WTC11 (cell line): Measurements from ENCODE around the gene MEGF9. TPM values are rescaled to one million over a fixed set of nuclear protein-coding genes. Genes with fewer than 3 reads are reported as not detected.

Experiments
- ATAC-seq: fragments of 200-7000 bp; cut with Tn5 transposase; 2 replicates; pipeline ENCODE4 v1.10.0; 2021; ENCODE audit warnings: mild to moderate bottlenecking, moderate library complexity
- CTCF ChIA-PET: fragments of 300-600 bp; sonication (Branson Sonifier 250); formaldehyde crosslinking; loops from one replicate; lab custom pipeline; 2021; ENCODE audit warnings: antibody characterized with exemption; lab: Charles Lee
- POLR2A ChIA-PET: fragments of 350-600 bp; sonication (Branson Sonifier 250); formaldehyde crosslinking; loops from one replicate; lab custom pipeline; 2021; ENCODE audit warnings: antibody characterized with exemption; lab: Charles Lee
- DNase-seq: peaks from one replicate; pipeline ENCODE4 v3.0.0; 2021; ENCODE audit warnings: low spot score
- H3K27ac Mint-ChIP-seq: 2 replicates; pipeline ENCODE4 v1.8.0; 2021; ENCODE audit warnings: mixed read lengths
- H3K27me3 Mint-ChIP-seq: 2 replicates; pipeline ENCODE4 v1.8.0; 2021; ENCODE audit warnings: low read depth, mild to moderate bottlenecking, moderate library complexity, mixed read lengths
- H3K36me3 Mint-ChIP-seq: 2 replicates; pipeline ENCODE4 v1.8.0; 2021; ENCODE audit warnings: mixed read lengths
- H3K4me1 Mint-ChIP-seq: 2 replicates; pipeline ENCODE4 v1.8.0; 2022; ENCODE audit warnings: mixed read lengths
- H3K4me3 Mint-ChIP-seq: 2 replicates; pipeline ENCODE4 v1.8.0; 2021; ENCODE audit warnings: mild to moderate bottlenecking, moderate library complexity, mixed read lengths
- H3K9me3 Mint-ChIP-seq: 2 replicates; pipeline ENCODE4 v1.8.0; 2021; ENCODE audit warnings: mixed read lengths
- AR ChIP-seq: fragments of 250-450 bp; sonication (Bioruptor Pico); IDR thresholded peaks from 2 replicates; pipeline ENCODE4 v1.9.0; 2021; ENCODE audit warnings: mild to moderate bottlenecking
- ARID4B ChIP-seq: sonication (generic); formaldehyde crosslinking; IDR thresholded peaks from 2 replicates; pipeline ENCODE4 v1.8.0; 2023; ENCODE audit warnings: missing genetic modification reagents, mild to moderate bottlenecking, borderline replicate concordance
- ATF1 ChIP-seq: sonication (generic); formaldehyde crosslinking; IDR thresholded peaks from 2 replicates; pipeline ENCODE4 v1.8.1; 2023; ENCODE audit warnings: mild to moderate bottlenecking, moderate library complexity, missing genetic modification reagents
- CREM ChIP-seq: sonication (generic); formaldehyde crosslinking; IDR thresholded peaks from 2 replicates; pipeline ENCODE4 v1.8.1; 2022; ENCODE audit warnings: mild to moderate bottlenecking, missing genetic modification reagents, moderate library complexity
- EMX1 ChIP-seq: fragments of 250-450 bp; sonication (Bioruptor Pico); IDR thresholded peaks from 2 replicates; pipeline ENCODE4 v1.8.0; 2021; ENCODE audit warnings: mild to moderate bottlenecking
- ERG ChIP-seq: fragments of 250-450 bp; sonication (Bioruptor Pico); IDR thresholded peaks from 2 replicates; pipeline ENCODE4 v1.8.0; 2021; ENCODE audit warnings: mild to moderate bottlenecking
- FOXP1 ChIP-seq: sonication (generic); formaldehyde crosslinking; IDR thresholded peaks from 2 replicates; pipeline ENCODE4 v1.8.0; 2022; ENCODE audit warnings: missing genetic modification reagents, mild to moderate bottlenecking, moderate library complexity, borderline replicate concordance
- GABPB1 ChIP-seq: sonication (generic); formaldehyde crosslinking; IDR thresholded peaks from 2 replicates; pipeline ENCODE4 v1.8.1; 2023; ENCODE audit warnings: mild to moderate bottlenecking, missing genetic modification reagents
- GRHL2 ChIP-seq: fragments of 250-450 bp; sonication (Bioruptor Pico); IDR thresholded peaks from 2 replicates; pipeline ENCODE4 v1.8.0; 2022; ENCODE audit warnings: mild to moderate bottlenecking, moderate library complexity; ENCODE audit not compliant: insufficient replicate concordance, severe bottlenecking
- HMGXB4 ChIP-seq: sonication (generic); formaldehyde crosslinking; IDR thresholded peaks from 2 replicates; pipeline ENCODE4 v1.8.1; 2023; ENCODE audit warnings: mild to moderate bottlenecking, moderate library complexity, missing genetic modification reagents
- MLX ChIP-seq: sonication (generic); formaldehyde crosslinking; IDR thresholded peaks from 2 replicates; pipeline ENCODE4 v1.8.1; 2023; ENCODE audit warnings: mild to moderate bottlenecking, missing genetic modification reagents, moderate library complexity
- NFE2L1 ChIP-seq: sonication (generic); formaldehyde crosslinking; IDR thresholded peaks from 2 replicates; pipeline ENCODE4 v1.8.1; 2023; ENCODE audit warnings: missing genetic modification reagents
- OVOL2 ChIP-seq: fragments of 250-450 bp; sonication (Bioruptor Pico); IDR thresholded peaks from 2 replicates; pipeline ENCODE4 v1.9.0; 2021; ENCODE audit warnings: mild to moderate bottlenecking, borderline replicate concordance
- PREB ChIP-seq: sonication (generic); formaldehyde crosslinking; IDR thresholded peaks from 2 replicates; pipeline ENCODE4 v1.8.1; 2022; ENCODE audit warnings: mild to moderate bottlenecking, missing genetic modification reagents, moderate library complexity, borderline replicate concordance
- TEAD4 ChIP-seq: sonication (generic); formaldehyde crosslinking; IDR thresholded peaks from 2 replicates; pipeline ENCODE4 v1.8.0; 2022; ENCODE audit warnings: mild to moderate bottlenecking, missing genetic modification reagents
- ZNF219 ChIP-seq: sonication (generic); formaldehyde crosslinking; IDR thresholded peaks from 2 replicates; pipeline ENCODE4 v1.8.0; 2023; ENCODE audit warnings: missing genetic modification reagents, mild to moderate bottlenecking, borderline replicate concordance
- ZNF532 ChIP-seq: fragments of 250-450 bp; sonication (Bioruptor Pico); IDR thresholded peaks from 2 replicates; pipeline ENCODE4 v1.9.0; 2021; ENCODE audit warnings: mild to moderate bottlenecking, borderline replicate concordance
- total RNA-seq: library from RNA; stranded (reverse); gene quantifications from 3 replicates; pipeline ENCODE4 v1.2.3, GENCODE V29; 2021

Gene MEGF9
- total RNA-seq, 1 experiment from 2014 or later: 0.92 TPM

GRCh38 chr9:120712539-120713031 lies 1.7 kb downstream of the MEGF9 start (continued):
- TF ChIP-seq PREB (CRISPR knock-in tag) (no peak), ZNF532 (CRISPR knock-in tag) (no peak), NFE2L1 (CRISPR knock-in tag) (no peak), GABPB1 (CRISPR knock-in tag) (no peak), CREM (CRISPR knock-in tag) (no peak), FOXP1 (no peak)
- TF ChIP-seq, all 79 proteins: peak for 0

GRCh38 chr9:120711841-120712538 lies 2.3 kb downstream of the MEGF9 start:
- POLR2A ChIA-PET: no interaction called here
- Mint-ChIP-seq H3K27ac (no peak overlapping the region), H3K9me3 (no peaks in the 10 kb centered on the region), H3K4me1 (peaks cover 17% of the 10 kb centered on the region), H3K36me3 (no peaks in the 10 kb centered on the region), H3K4me3 (no peak overlapping the region), H3K27me3 (peaks cover 71% of the 10 kb centered on the region)
- ATAC-seq: no peak
- CTCF ChIA-PET: interaction anchor here (1.7 kb wide), 1 partner anchor 18 kb away, joined by 6 read pairs; no protein-coding TSS in a partner anchor
- no peak for DNase-seq
- TF ChIP-seq ARID4B (CRISPR knock-in tag) (no peak), ZNF219 (CRISPR knock-in tag) (no peak), TEAD4 (CRISPR knock-in tag) (no peak), OVOL2 (CRISPR knock-in tag) (no peak), AR (CRISPR knock-in tag) (no peak), HMGXB4 (no peak), EMX1 (CRISPR knock-in tag) (no peak), MLX (CRISPR knock-in tag) (no peak), ERG (no peak), GRHL2 (CRISPR knock-in tag) (no peak), ATF1 (CRISPR knock-in tag) (no peak)
